GM12878 (cell line): Measurements from ENCODE around the gene HASPIN. TPM values are rescaled to one million over a fixed set of nuclear protein-coding genes. Genes with fewer than 3 reads are reported as not detected.

Experiments
- ATAC-seq: fragments of 200-7000 bp; cut with Tn5 transposase; 3 replicates; pipeline ENCODE4 v1.9.1; 2020; ENCODE audit warnings: mild to moderate bottlenecking, moderate library complexity
- BruUV-seq: library from RNA; stranded (reverse); fragments of 400-500 nt; replicated peaks from 2 replicates; lab custom pipeline; 2021; lab: Mats Ljungman, UMichigan
- CTCF ChIA-PET: fragments of 300-600 bp; sonication (Branson Sonifier 250); formaldehyde crosslinking; extraction: SDS; loops from one replicate; lab custom pipeline; 2021; ENCODE audit warnings: inconsistent platforms; lab: Yijun Ruan, JAX
- POLR2A ChIA-PET: fragments of 350-600 bp; formaldehyde crosslinking; extraction: SDS; loops from one replicate; lab custom pipeline; 2021; ENCODE audit warnings: inconsistent platforms; lab: Charles Lee
- RAD21 ChIA-PET: fragments of 300-600 bp; sonication (Branson Sonifier 250); formaldehyde crosslinking; loops from one replicate; lab custom pipeline; 2023; ENCODE audit warnings: antibody characterized with exemption; ENCODE audit not compliant: unreplicated experiment; lab: Charles Lee
- SMC1A ChIA-PET: fragments of 300-600 bp; sonication (Branson Sonifier 250); formaldehyde crosslinking; loops from one replicate; lab custom pipeline; 2023; ENCODE audit not compliant: unreplicated experiment, uncharacterized antibody; lab: Charles Lee
- DNase-seq: peaks from one replicate; pipeline ENCODE4 v3.0.0-alpha.2; 2011; ENCODE audit warnings: low read depth, low spot score
- FAIRE-seq: peaks from 3 replicates; lab custom pipeline; 2011; peaks lifted over from hg19 to GRCh38; lab: Jason Lieb, UNC
- H2AFZ ChIP-seq: 2 replicates; pipeline ENCODE4 v1.6.0; 2011; ENCODE audit warnings: low read depth, low read length, control low read depth; ENCODE audit not compliant: control insufficient read depth
- H3K27ac ChIP-seq: 2 replicates; pipeline ENCODE4 v1.5.1; 2011; ENCODE audit warnings: control low read depth; ENCODE audit not compliant: control insufficient read depth, insufficient read depth
- H3K27me3 ChIP-seq, 2 experiments: replicated peaks in 1 of 2; 2 replicates each; pipeline versions ENCODE4 v1.6.0 to v1.6.1; 2011; ENCODE audit warnings: low read length in 1 of 2; ENCODE audit not compliant: control insufficient read depth in 2 of 2, insufficient read depth in 2 of 2
- H3K36me3 ChIP-seq, 2 experiments: 2 replicates each; pipeline ENCODE4 v1.5.1; 2011; ENCODE audit warnings: low read length in 1 of 2; ENCODE audit not compliant: control insufficient read depth in 2 of 2, insufficient read depth in 2 of 2
- H3K4me1 ChIP-seq: 2 replicates; pipeline ENCODE4 v1.6.1; 2011; ENCODE audit warnings: mild to moderate bottlenecking, low read length, moderate library complexity, mixed read lengths; ENCODE audit not compliant: control insufficient read depth, insufficient read depth
- H3K4me2 ChIP-seq: 2 replicates; pipeline ENCODE4 v1.6.0; 2011; ENCODE audit warnings: control low read depth; ENCODE audit not compliant: control insufficient read depth, insufficient read depth
- H3K4me3 ChIP-seq: fragments of 200-600 bp; sonication (generic); 2 replicates; pipeline ENCODE4 v1.5.1; 2016
- H3K79me2 ChIP-seq: 2 replicates; pipeline ENCODE4 v1.6.0; 2011; ENCODE audit warnings: low read length; ENCODE audit not compliant: control insufficient read depth, insufficient read depth
- H3K9ac ChIP-seq: 2 replicates; pipeline ENCODE4 v1.8.0; 2011; ENCODE audit warnings: low read length, control low read depth, mixed read lengths; ENCODE audit not compliant: control insufficient read depth, insufficient read depth
- H3K9me3 ChIP-seq: replicated peaks from 3 replicates; pipeline ENCODE4 v1.5.1; 2011; ENCODE audit warnings: mild to moderate bottlenecking, low read length; ENCODE audit not compliant: control insufficient read depth, insufficient read depth
- H4K20me1 ChIP-seq: 2 replicates; pipeline ENCODE4 v1.6.0; 2011; ENCODE audit not compliant: control insufficient read depth, insufficient read depth
- IKZF2 ChIP-seq, 2 experiments: fragments of 450-650 bp; IDR thresholded peaks; 2 replicates each; pipeline ENCODE4 v1.6.1; 2017; ENCODE audit warnings: mild to moderate bottlenecking in 2 of 2, moderate library complexity in 2 of 2
- IRF3 ChIP-seq: fragments of 450-650 bp; IDR thresholded peaks from 2 replicates; pipeline ENCODE4 v1.6.1; 2014; ENCODE audit warnings: mild to moderate bottlenecking
- IRF4 ChIP-seq: IDR thresholded peaks from 2 replicates; pipeline ENCODE4 v1.6.1; 2011; ENCODE audit warnings: low read depth, low read length
- LARP7 ChIP-seq: fragments of 450-650 bp; IDR thresholded peaks from 2 replicates; pipeline ENCODE4 v1.6.1; 2017; ENCODE audit warnings: mild to moderate bottlenecking
- NFYA ChIP-seq: IDR thresholded peaks from 2 replicates; pipeline ENCODE4 v1.6.1; 2011; ENCODE audit warnings: low read depth, mild to moderate bottlenecking, low read length, improper control_type of control experiment, borderline replicate concordance
- NKRF ChIP-seq: fragments of 450-650 bp; conservative IDR thresholded peaks from 2 replicates; pipeline ENCODE4 v1.6.1; 2017; ENCODE audit warnings: mild to moderate bottlenecking, moderate library complexity
- NRF1 ChIP-seq: conservative IDR thresholded peaks from 2 replicates; pipeline ENCODE4 v1.6.1; 2011; ENCODE audit warnings: mild to moderate bottlenecking, low read depth, low read length, improper control_type of control experiment
- RB1 ChIP-seq: fragments of 450-650 bp; formaldehyde crosslinking; IDR thresholded peaks from 2 replicates; pipeline ENCODE4 v1.6.1; 2017; ENCODE audit warnings: mild to moderate bottlenecking, borderline replicate concordance
- SIX5 ChIP-seq: IDR thresholded peaks from 2 replicates; pipeline ENCODE4 v1.6.1; 2011; ENCODE audit warnings: mild to moderate bottlenecking, low read depth, low read length, moderate library complexity; ENCODE audit not compliant: severe bottlenecking
- SP1 ChIP-seq: IDR thresholded peaks from one replicate; pipeline ENCODE4 v1.6.1; 2011; ENCODE audit warnings: low read depth, low read length
- SUPT20H ChIP-seq: IDR thresholded peaks from 2 replicates; pipeline ENCODE4 v1.6.1; 2011; ENCODE audit warnings: low read depth, mild to moderate bottlenecking, low read length, moderate library complexity, borderline replicate concordance; ENCODE audit not compliant: control insufficient read depth
- ZBTB33 ChIP-seq: fragments of 450-650 bp; IDR thresholded peaks from 2 replicates; pipeline ENCODE4 v1.6.1; 2017; ENCODE audit warnings: mild to moderate bottlenecking
- ZNF207 ChIP-seq: fragments of 450-650 bp; IDR thresholded peaks from 2 replicates; pipeline ENCODE4 v1.6.1; 2014; ENCODE audit warnings: antibody characterized with exemption, mild to moderate bottlenecking, borderline replicate concordance
- WGBS: methylation state at CpG from one replicate; pipeline ENCODE4 v1.1.6; 2016; ENCODE audit warnings: low lambda C conversion rate; ENCODE audit not compliant: insufficient replicate concordance, insufficient coverage; ENCODE audit errors: missing lambda C conversion rate; 5-methylcytosine and 5-hydroxymethylcytosine counted together
- in situ Hi-C: fragments of 300-500 bp; cut with MboI; formaldehyde crosslinking; loops from 9 replicates; pipeline ENCODE4 v1.14.3; 2018; ENCODE audit warnings: mixed read lengths
- intact Hi-C: fragments of 100-400 bp; cut with micrococcal nuclease; formaldehyde crosslinking; loops from one replicate; pipeline ENCODE4 v1.14.2; 2022; ENCODE audit not compliant: unreplicated experiment
- polyA plus RNA-seq, 11 experiments: library from polyadenylated mRNA; depleted of rRNA in 4 of 11; unstranded in 6 of 11; stranded (reverse) in 5 of 11; fragments of >200 nt; fragmentation: Nextera tagmentation in 4 of 11; fragmentation: Illumina TruSeq in 1 of 11; extraction: Ambion mirVana in 4 of 11; extraction: Trizol in 1 of 11; gene quantifications; 1 replicate in 1 of 11; 2 replicates in 10 of 11; pipeline versions ENCODE4 v1.2.1 to v1.2.3, GENCODE V29; 2011 to 2016; ENCODE audit warnings: inconsistent platforms in 2 of 11, missing spikeins in 2 of 11, low read depth in 1 of 11
- total RNA-seq, 4 experiments: library from RNA; depleted of rRNA in 3 of 4; stranded (reverse); fragments of >200 nt in 3 of 4; fragmentation: Illumina TruSeq in 1 of 4; extraction: Trizol in 1 of 4; gene quantifications; 2 replicates each; pipeline versions ENCODE4 v1.2.1 to v1.2.3, GENCODE V29; 2013 to 2021

HASPIN gene
- total and polyA plus RNA-seq, 10 of the 15 experiments (the other 5 are each of a cell fraction or from before 2014, with no cell fraction given), result 0.80 to 18.0 (median 10.1) TPM

GRCh38 chr17:3724378-3725077, 825 bp downstream of the HASPIN start:
- TF ChIP-seq ZNF207 (no peak), NFYA (no peak), SIX5 (no peak), SUPT20H (no peak), NRF1 (no peak), LARP7 (no peak; the same call in 1 of the 2 replicates), IRF4 (no peak), SP1 (no peak), IKZF2 (IDR thresholded peaks at IDR 0.05) (no peak), NKRF (no peak), RB1 (no peak), ZBTB33 (no peak), IRF3 (no peak)
- no peaks in the 10 kb centered on the region for H3K9me3 ChIP-seq
- intact Hi-C loops (loop anchor here (5.0 kb wide), 1 partner anchor 32 kb away; no protein-coding TSS in a partner anchor), in situ Hi-C loops (loop anchor here (25.0 kb wide), 1 partner anchor 1488 kb away; no protein-coding TSS in a partner anchor)
- ChIA-PET SMC1A (interaction anchor here (3.0 kb wide), 2 partner anchors 13 kb away, joined by 15 to 33 read pairs; no protein-coding TSS in a partner anchor), POLR2A (interaction anchor here (1.0 to 1.1 kb wide), 2 partner anchors 31 to 88 kb away, joined by 3 read pairs; partner anchors contain the start of genes CTNS and SHPK), RAD21 (interaction anchor here (0.6 to 2.1 kb wide), 7 partner anchors 11 to 88 kb away, joined by 3 to 8 read pairs (median 5); partner anchors contain the start of gene SHPK), CTCF (interaction anchor here (1.0 to 2.8 kb wide), 5 partner anchors 8 to 350 kb away, joined by 3 to 13 read pairs (median 6); no protein-coding TSS in a partner anchor)
- peak overlapping the region; percentile 87 for H2AFZ ChIP-seq
- H3K4me1 ChIP-seq, result peaks cover 17% of the 10 kb centered on the region
- H3K4me3 ChIP-seq, result peak overlapping the region; percentile 93
- peak overlapping the region; percentile 48 for H3K4me2 ChIP-seq
- FAIRE-seq (no peak), DNase-seq (no peak), ATAC-seq (no peak)
- H3K27ac ChIP-seq, result peak overlapping the region; percentile 87
- H3K36me3 ChIP-seq, result peaks cover 1 to 6% of the 10 kb centered on the region in 2 experiments; a peak in 1 of 4 replicates
- no peaks in the 10 kb centered on the region for H4K20me1 ChIP-seq
- no TSS peak for BruUV-seq
- H3K9ac ChIP-seq, result peak overlapping the region; percentile 93
- no peaks in the 10 kb centered on the region for H3K27me3 ChIP-seq
- 18% methylated on average over 27 of the region's 27 CpGs for WGBS
- peaks cover 51% of the 10 kb centered on the region for H3K79me2 ChIP-seq
